22Rv1 (cell line): ENCODE data around the gene RNF220.

Experiments
- ZFX ChIP-seq: fragments of 450-650 bp; IDR thresholded peaks from 2 replicates; pipeline ENCODE4 v1.6.1; 2017; ENCODE audit warnings: antibody characterized with exemption, borderline replicate concordance
- TF ChIP-seq, protein P1 (sequence below): fragments of 450-650 bp; IDR thresholded peaks from 2 replicates; pipeline ENCODE4 v1.5.1; 2017; ENCODE audit warnings: mild to moderate bottlenecking

DNA sequence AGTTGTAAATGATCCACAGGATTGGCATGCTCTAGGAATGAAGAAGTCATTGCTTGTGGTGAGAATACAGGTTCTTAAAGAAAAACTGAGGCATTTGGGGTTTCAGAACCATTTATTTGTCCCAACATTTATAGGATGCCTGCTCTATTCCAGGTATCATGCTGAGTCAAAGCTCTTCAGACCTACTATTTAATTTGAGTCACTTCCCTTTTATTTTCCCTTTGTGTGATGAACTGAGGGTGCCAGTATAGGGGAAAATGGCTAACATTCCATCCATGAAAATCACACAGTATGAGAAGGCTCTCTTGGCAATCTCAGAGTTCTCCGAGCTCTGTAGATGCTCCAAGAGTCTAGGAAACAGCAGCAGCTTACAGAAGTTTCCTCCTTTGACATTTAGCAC lies 110.4 kb downstream of the RNF220 start:
- TF ChIP-seq, protein P1, sequence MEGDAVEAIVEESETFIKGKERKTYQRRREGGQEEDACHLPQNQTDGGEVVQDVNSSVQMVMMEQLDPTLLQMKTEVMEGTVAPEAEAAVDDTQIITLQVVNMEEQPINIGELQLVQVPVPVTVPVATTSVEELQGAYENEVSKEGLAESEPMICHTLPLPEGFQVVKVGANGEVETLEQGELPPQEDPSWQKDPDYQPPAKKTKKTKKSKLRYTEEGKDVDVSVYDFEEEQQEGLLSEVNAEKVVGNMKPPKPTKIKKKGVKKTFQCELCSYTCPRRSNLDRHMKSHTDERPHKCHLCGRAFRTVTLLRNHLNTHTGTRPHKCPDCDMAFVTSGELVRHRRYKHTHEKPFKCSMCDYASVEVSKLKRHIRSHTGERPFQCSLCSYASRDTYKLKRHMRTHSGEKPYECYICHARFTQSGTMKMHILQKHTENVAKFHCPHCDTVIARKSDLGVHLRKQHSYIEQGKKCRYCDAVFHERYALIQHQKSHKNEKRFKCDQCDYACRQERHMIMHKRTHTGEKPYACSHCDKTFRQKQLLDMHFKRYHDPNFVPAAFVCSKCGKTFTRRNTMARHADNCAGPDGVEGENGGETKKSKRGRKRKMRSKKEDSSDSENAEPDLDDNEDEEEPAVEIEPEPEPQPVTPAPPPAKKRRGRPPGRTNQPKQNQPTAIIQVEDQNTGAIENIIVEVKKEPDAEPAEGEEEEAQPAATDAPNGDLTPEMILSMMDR, result no peak
- TF ChIP-seq ZFX, result no peak
